Measurements from ENCODE around the gene RGS7BP.

The RGS7BP gene

DNA sequence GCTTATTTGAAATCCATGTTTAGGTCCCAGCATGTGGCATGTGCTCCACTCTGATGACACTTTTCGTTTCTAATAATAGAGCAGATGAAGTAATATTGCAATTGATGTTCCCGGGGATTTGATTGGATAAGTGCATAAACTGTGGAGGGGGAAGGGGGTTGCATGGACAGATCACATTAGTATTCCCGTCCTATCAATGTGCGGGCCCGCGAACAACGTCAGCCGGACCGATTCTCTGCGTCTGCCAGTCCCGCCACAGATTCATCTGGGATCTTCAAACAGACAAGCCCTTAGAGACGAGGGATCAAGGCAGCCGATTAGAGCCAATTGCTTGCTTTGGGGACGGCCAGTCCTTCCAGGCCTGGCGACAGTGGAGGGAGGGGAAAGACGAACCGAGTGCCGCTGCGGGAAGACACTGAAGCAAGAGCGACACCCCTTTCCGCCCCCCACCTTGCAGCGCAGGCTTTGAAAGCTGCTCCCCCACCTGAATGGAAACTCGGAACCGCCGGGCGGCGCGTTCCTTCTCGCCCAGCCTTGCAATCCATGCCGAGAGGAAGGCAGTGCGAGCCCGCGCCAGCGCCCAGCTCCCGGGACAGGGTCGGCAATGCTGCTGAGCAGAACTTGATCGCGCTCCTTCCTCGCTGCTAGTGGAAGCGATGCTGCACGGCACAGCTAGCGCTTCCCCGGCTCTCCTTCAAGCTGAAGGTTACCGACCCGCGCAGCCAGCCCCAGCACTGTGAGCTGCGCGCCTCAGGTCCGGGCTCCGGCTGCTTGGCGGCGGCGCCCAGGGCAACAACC lies at the start of gene RGS7BP:
TSS of gene RGS7BP (plus strand) at position 247 of the 798 bp plus-strand sequence. CDS start 610 bp downstream, outside the sequence.
- TF ChIP-seq ZNF274 (IDR thresholded peaks at IDR 0.05; ENCODE audit: low read depth, low read length) (no peak), SUZ12 (IDR thresholded peaks at IDR 0.05; ENCODE audit: extremely low read depth, insufficient read depth, insufficient read length) (no peak), YY1 (IDR thresholded peaks at IDR 0.05; ENCODE audit: insufficient read depth, insufficient read length) (no peak)
- peak; percentile 25 for DNase-seq (ENCODE audit: low read depth, low spot score)
- Histone ChIP-seq H3K9me3 (ENCODE audit: insufficient read depth, low read length) (no peaks in the 10 kb centered on the region), H3K4me3 (ENCODE audit: insufficient read length, low read depth) (peak within 1 kb of the TSS; percentile 64), H3K36me3 (ENCODE audit: insufficient read depth, insufficient read length, low read length) (no peaks in the 10 kb centered on the region), H3K9ac (ENCODE audit: insufficient read length, low read depth) (peak within 1 kb of the TSS; percentile 76), H3K27me3 (ENCODE audit: insufficient read depth, insufficient read length) (peaks cover 41% of the 10 kb centered on the region), H3K4me1 (ENCODE audit: insufficient read depth, insufficient read length) (no peaks in the 10 kb centered on the region)

DNA sequence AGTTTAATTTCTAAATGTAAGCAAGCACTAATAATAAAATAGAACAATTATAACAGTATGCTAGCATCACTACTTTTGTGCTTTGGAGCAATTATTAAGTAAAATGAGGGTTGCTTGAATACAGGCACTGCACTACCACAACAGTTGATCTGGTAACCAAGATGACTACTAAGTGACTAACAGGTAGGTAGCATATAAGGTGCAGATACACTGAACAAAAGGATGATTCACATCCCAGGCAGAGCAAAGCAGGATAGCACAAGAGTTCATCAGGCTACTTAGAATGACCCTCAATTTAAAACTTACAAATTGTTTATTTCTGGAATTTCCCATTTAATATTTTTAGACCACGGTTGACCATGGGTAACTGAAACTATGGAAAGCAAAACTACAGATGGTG lies 48.0 kb upstream of the RGS7BP start:
- TF ChIP-seq YY1 (IDR thresholded peaks at IDR 0.05; ENCODE audit: insufficient read depth, insufficient read length): no peak
- TF ChIP-seq ZNF274 (IDR thresholded peaks at IDR 0.05; ENCODE audit: low read depth, low read length): no peak
- TF ChIP-seq SUZ12 (IDR thresholded peaks at IDR 0.05; ENCODE audit: extremely low read depth, insufficient read depth, insufficient read length): no peak
- no peak for DNase-seq (ENCODE audit: low read depth, low spot score)
- no peaks in the 10 kb centered on the region for H3K36me3 ChIP-seq (ENCODE audit: insufficient read depth, insufficient read length, low read length)

DNA sequence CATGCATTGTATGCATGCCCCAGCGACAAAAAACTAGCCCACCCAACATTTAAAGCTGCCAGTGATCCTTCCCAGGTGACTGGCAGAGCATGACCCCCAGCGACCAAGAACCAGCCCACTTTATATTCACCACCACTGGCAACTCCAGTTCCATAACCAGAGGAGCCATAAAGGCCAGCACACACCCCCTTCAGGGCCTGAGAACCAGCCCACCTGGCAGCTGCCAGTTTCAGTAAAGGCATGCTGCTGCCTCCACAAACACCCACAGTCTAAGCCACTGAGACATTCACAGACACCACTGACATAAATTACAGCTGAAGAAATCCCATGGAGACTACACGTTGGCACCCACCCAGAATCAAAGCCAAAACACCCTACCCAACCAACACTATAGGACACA lies 46.9 kb upstream of the RGS7BP start:
- TF ChIP-seq YY1 (IDR thresholded peaks at IDR 0.05; ENCODE audit: insufficient read depth, insufficient read length): no peak
- no peak for TF ChIP-seq SUZ12 (IDR thresholded peaks at IDR 0.05; ENCODE audit: extremely low read depth, insufficient read depth, insufficient read length)
- no peak for TF ChIP-seq ZNF274 (IDR thresholded peaks at IDR 0.05; ENCODE audit: low read depth, low read length)
- Histone ChIP-seq H3K27me3 (ENCODE audit: insufficient read depth, insufficient read length) (no peaks in the 10 kb centered on the region), H3K9ac (ENCODE audit: insufficient read length, low read depth) (no peak overlapping the region), H3K4me3 (ENCODE audit: insufficient read length, low read depth) (no peak overlapping the region), H3K9me3 (ENCODE audit: insufficient read depth, low read length) (no peaks in the 10 kb centered on the region), H3K4me1 (ENCODE audit: insufficient read depth, insufficient read length) (no peaks in the 10 kb centered on the region), H3K36me3 (ENCODE audit: insufficient read depth, insufficient read length, low read length) (no peaks in the 10 kb centered on the region)
- no peak for DNase-seq (ENCODE audit: low read depth, low spot score)

More for the DNA sequence above, 48.0 kb upstream of the RGS7BP start:
- no peak overlapping the region for H3K4me3 ChIP-seq (ENCODE audit: insufficient read length, low read depth)
- H3K4me1 ChIP-seq (ENCODE audit: insufficient read depth, insufficient read length): no peaks in the 10 kb centered on the region
- no peak overlapping the region for H3K9ac ChIP-seq (ENCODE audit: insufficient read length, low read depth)
- H3K27me3 ChIP-seq (ENCODE audit: insufficient read depth, insufficient read length): no peaks in the 10 kb centered on the region
- H3K9me3 ChIP-seq (ENCODE audit: insufficient read depth, low read length): no peaks in the 10 kb centered on the region

DNA sequence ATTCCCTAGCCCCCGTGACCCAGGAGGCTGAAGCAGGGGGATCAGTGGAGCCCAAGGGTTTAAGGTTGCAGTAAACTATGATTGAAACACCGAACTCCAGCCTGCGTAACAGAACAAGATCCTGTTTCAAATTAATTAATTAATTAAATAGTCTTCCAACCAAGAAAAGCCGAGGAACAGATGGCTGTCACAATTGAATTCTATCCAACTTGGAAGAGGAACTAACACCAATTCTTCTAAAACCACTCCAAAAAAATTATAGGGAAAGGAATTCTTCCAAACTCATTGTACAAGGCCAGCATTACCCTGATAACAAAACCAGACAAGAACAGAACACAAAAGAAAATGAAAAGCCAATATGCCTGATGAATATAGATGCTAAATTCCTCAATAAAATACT lies 43.4 kb upstream of the RGS7BP start:
- Histone ChIP-seq H3K4me1 (ENCODE audit: insufficient read depth, insufficient read length) (no peaks in the 10 kb centered on the region), H3K9me3 (ENCODE audit: insufficient read depth, low read length) (no peaks in the 10 kb centered on the region), H3K36me3 (ENCODE audit: insufficient read depth, insufficient read length, low read length) (no peaks in the 10 kb centered on the region), H3K4me3 (ENCODE audit: insufficient read length, low read depth) (no peak overlapping the region), H3K27me3 (ENCODE audit: insufficient read depth, insufficient read length) (no peaks in the 10 kb centered on the region), H3K9ac (ENCODE audit: insufficient read length, low read depth) (no peak overlapping the region)
- no peak for DNase-seq (ENCODE audit: low read depth, low spot score)
- TF ChIP-seq ZNF274 (IDR thresholded peaks at IDR 0.05; ENCODE audit: low read depth, low read length): no peak
- TF ChIP-seq YY1 (IDR thresholded peaks at IDR 0.05; ENCODE audit: insufficient read depth, insufficient read length): no peak
- TF ChIP-seq SUZ12 (IDR thresholded peaks at IDR 0.05; ENCODE audit: extremely low read depth, insufficient read depth, insufficient read length): no peak

DNA sequence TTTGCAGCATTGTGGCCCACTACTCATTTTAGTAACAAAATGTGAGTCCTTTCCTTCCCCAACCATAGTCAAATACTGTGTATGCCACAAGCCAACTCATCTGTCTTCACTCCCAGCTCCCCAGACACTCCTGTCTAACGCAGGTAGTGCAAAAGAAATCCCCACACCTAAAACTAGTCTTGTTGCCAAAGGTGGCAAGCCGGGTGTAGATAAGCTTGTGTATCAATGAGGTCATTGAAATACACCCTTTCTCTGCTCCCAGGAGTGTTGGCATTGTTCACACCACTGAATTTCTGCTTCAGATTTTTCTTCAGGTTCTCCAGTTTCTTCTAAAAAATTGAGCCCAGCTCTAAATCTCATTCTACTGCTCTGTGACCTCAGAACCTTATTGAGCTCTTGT lies 19.7 kb upstream of the RGS7BP start:
- H3K4me3 ChIP-seq (ENCODE audit: insufficient read length, low read depth): no peak overlapping the region
- H3K27me3 ChIP-seq (ENCODE audit: insufficient read depth, insufficient read length): no peaks in the 10 kb centered on the region
- TF ChIP-seq YY1 (IDR thresholded peaks at IDR 0.05; ENCODE audit: insufficient read depth, insufficient read length): no peak
- no peak for TF ChIP-seq ZNF274 (IDR thresholded peaks at IDR 0.05; ENCODE audit: low read depth, low read length)
- TF ChIP-seq SUZ12 (IDR thresholded peaks at IDR 0.05; ENCODE audit: extremely low read depth, insufficient read depth, insufficient read length): no peak
- H3K9ac ChIP-seq (ENCODE audit: insufficient read length, low read depth): no peak overlapping the region
- H3K9me3 ChIP-seq (ENCODE audit: insufficient read depth, low read length): no peaks in the 10 kb centered on the region
- H3K36me3 ChIP-seq (ENCODE audit: insufficient read depth, insufficient read length, low read length): no peaks in the 10 kb centered on the region
- H3K4me1 ChIP-seq (ENCODE audit: insufficient read depth, insufficient read length): no peaks in the 10 kb centered on the region
- no peak for DNase-seq (ENCODE audit: low read depth, low spot score)

DNA sequence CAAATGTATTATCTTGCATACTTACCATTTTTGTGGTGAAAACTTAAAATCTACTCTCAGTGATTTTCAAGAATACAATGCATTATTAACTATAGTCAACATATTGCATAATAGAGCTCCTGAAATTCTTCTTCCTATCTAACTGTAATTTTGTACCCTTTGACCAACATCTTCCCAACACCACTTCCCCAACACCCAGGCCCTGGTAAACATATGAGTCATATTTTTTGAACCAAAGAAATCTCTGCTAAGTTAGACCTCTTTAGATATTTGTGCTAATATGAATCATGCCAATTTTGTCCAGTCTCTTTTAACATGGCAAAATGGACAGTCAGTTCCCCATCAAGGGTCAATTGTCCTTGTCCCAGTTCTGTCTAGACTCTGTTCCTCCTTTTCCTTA lies 18.5 kb upstream of the RGS7BP start:
- TF ChIP-seq SUZ12 (IDR thresholded peaks at IDR 0.05; ENCODE audit: extremely low read depth, insufficient read depth, insufficient read length) (no peak), YY1 (IDR thresholded peaks at IDR 0.05; ENCODE audit: insufficient read depth, insufficient read length) (no peak), ZNF274 (IDR thresholded peaks at IDR 0.05; ENCODE audit: low read depth, low read length) (no peak)
- Histone ChIP-seq H3K9me3 (ENCODE audit: insufficient read depth, low read length) (no peaks in the 10 kb centered on the region), H3K9ac (ENCODE audit: insufficient read length, low read depth) (no peak overlapping the region), H3K27me3 (ENCODE audit: insufficient read depth, insufficient read length) (no peaks in the 10 kb centered on the region), H3K36me3 (ENCODE audit: insufficient read depth, insufficient read length, low read length) (no peaks in the 10 kb centered on the region), H3K4me1 (ENCODE audit: insufficient read depth, insufficient read length) (no peaks in the 10 kb centered on the region), H3K4me3 (ENCODE audit: insufficient read length, low read depth) (no peak overlapping the region)
- DNase-seq (ENCODE audit: low read depth, low spot score): no peak

DNA sequence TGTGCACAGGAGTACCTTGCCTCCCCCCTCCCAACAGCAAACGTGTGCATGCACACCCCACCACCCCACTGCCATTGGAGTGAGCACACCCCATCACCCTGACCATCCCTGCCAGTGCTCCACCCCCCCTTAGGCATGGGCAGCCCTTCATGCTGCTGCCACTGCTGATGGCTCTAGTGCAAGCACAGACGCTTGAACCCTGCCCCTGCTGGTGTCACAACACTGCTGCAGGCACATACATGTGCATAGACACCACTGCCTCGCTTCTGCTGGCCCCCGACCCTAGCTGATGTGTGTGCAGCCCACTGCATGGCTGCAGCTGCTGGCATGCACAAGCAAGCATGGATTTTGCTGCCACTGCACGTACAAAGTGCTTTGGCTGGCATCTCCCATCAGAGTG lies 16.0 kb upstream of the RGS7BP start:
- no peak for DNase-seq (ENCODE audit: low read depth, low spot score)
- no peak for TF ChIP-seq SUZ12 (IDR thresholded peaks at IDR 0.05; ENCODE audit: extremely low read depth, insufficient read depth, insufficient read length)
- no peak for TF ChIP-seq YY1 (IDR thresholded peaks at IDR 0.05; ENCODE audit: insufficient read depth, insufficient read length)
- TF ChIP-seq ZNF274 (IDR thresholded peaks at IDR 0.05; ENCODE audit: low read depth, low read length): no peak
- H3K27me3 ChIP-seq (ENCODE audit: insufficient read depth, insufficient read length): no peaks in the 10 kb centered on the region
- no peak overlapping the region for H3K9ac ChIP-seq (ENCODE audit: insufficient read length, low read depth)
- H3K36me3 ChIP-seq (ENCODE audit: insufficient read depth, insufficient read length, low read length): no peaks in the 10 kb centered on the region
- H3K4me3 ChIP-seq (ENCODE audit: insufficient read length, low read depth): no peak overlapping the region
- H3K4me1 ChIP-seq (ENCODE audit: insufficient read depth, insufficient read length): no peaks in the 10 kb centered on the region
- no peaks in the 10 kb centered on the region for H3K9me3 ChIP-seq (ENCODE audit: insufficient read depth, low read length)
